WTC11 (cell line): Measurements from ENCODE around the gene SDCCAG8. TPM values are rescaled to one million over a fixed set of nuclear protein-coding genes. Genes with fewer than 3 reads are reported as not detected.

Experiments used
- ATAC-seq: fragments of 200-7000 bp; cut with Tn5 transposase; 2 replicates; pipeline ENCODE4 v1.10.0; 2021; ENCODE audit warnings: mild to moderate bottlenecking, moderate library complexity
- CTCF ChIA-PET: fragments of 300-600 bp; sonication (Branson Sonifier 250); formaldehyde crosslinking; loops from one replicate; lab custom pipeline; 2021; ENCODE audit warnings: antibody characterized with exemption; lab: Charles Lee
- POLR2A ChIA-PET: fragments of 350-600 bp; sonication (Branson Sonifier 250); formaldehyde crosslinking; loops from one replicate; lab custom pipeline; 2021; ENCODE audit warnings: antibody characterized with exemption; lab: Charles Lee
- DNase-seq: peaks from one replicate; pipeline ENCODE4 v3.0.0; 2021; ENCODE audit warnings: low spot score
- H3K27ac Mint-ChIP-seq: 2 replicates; pipeline ENCODE4 v1.8.0; 2021; ENCODE audit warnings: mixed read lengths
- H3K27me3 Mint-ChIP-seq: 2 replicates; pipeline ENCODE4 v1.8.0; 2021; ENCODE audit warnings: low read depth, mild to moderate bottlenecking, moderate library complexity, mixed read lengths
- H3K36me3 Mint-ChIP-seq: 2 replicates; pipeline ENCODE4 v1.8.0; 2021; ENCODE audit warnings: mixed read lengths
- H3K4me1 Mint-ChIP-seq: 2 replicates; pipeline ENCODE4 v1.8.0; 2022; ENCODE audit warnings: mixed read lengths
- H3K4me3 Mint-ChIP-seq: 2 replicates; pipeline ENCODE4 v1.8.0; 2021; ENCODE audit warnings: mild to moderate bottlenecking, moderate library complexity, mixed read lengths
- H3K9me3 Mint-ChIP-seq: 2 replicates; pipeline ENCODE4 v1.8.0; 2021; ENCODE audit warnings: mixed read lengths
- CBFB ChIP-seq: sonication (generic); formaldehyde crosslinking; IDR thresholded peaks from 2 replicates; pipeline ENCODE4 v1.8.1; 2022; ENCODE audit warnings: mild to moderate bottlenecking, low read depth, missing genetic modification reagents
- E2F1 ChIP-seq: sonication (generic); formaldehyde crosslinking; IDR thresholded peaks from 2 replicates; pipeline ENCODE4 v1.8.0; 2022; ENCODE audit warnings: mild to moderate bottlenecking, missing genetic modification reagents
- ELF4 ChIP-seq: sonication (generic); formaldehyde crosslinking; IDR thresholded peaks from 2 replicates; pipeline ENCODE4 v1.8.1; 2022; ENCODE audit warnings: low read depth, mild to moderate bottlenecking, moderate library complexity, missing genetic modification reagents
- ESRRA ChIP-seq: sonication (generic); formaldehyde crosslinking; IDR thresholded peaks from 2 replicates; pipeline ENCODE4 v1.8.1; 2022; ENCODE audit warnings: mild to moderate bottlenecking, missing genetic modification reagents, borderline replicate concordance
- ETV6 ChIP-seq: sonication (generic); formaldehyde crosslinking; IDR thresholded peaks from 2 replicates; pipeline ENCODE4 v1.8.1; 2022; ENCODE audit warnings: mild to moderate bottlenecking, missing genetic modification reagents
- FOXP1 ChIP-seq: sonication (generic); formaldehyde crosslinking; IDR thresholded peaks from 2 replicates; pipeline ENCODE4 v1.8.0; 2022; ENCODE audit warnings: missing genetic modification reagents, mild to moderate bottlenecking, moderate library complexity, borderline replicate concordance
- GTF2I ChIP-seq: fragments of 250-450 bp; sonication (Bioruptor Pico); conservative IDR thresholded peaks from 2 replicates; pipeline ENCODE4 v1.4.0; 2021; ENCODE audit warnings: mild to moderate bottlenecking
- HMGA2 ChIP-seq: fragments of 250-450 bp; sonication (Bioruptor Pico); IDR thresholded peaks from 2 replicates; pipeline ENCODE4 v1.4.0; 2021; ENCODE audit warnings: mild to moderate bottlenecking, moderate library complexity
- JUN ChIP-seq: sonication (generic); formaldehyde crosslinking; IDR thresholded peaks from 2 replicates; pipeline ENCODE4 v1.8.0; 2023; ENCODE audit warnings: mild to moderate bottlenecking, missing genetic modification reagents
- KAT7 ChIP-seq: sonication (generic); formaldehyde crosslinking; IDR thresholded peaks from 2 replicates; pipeline ENCODE4 v1.8.1; 2023; ENCODE audit warnings: missing genetic modification reagents, mild to moderate bottlenecking, borderline replicate concordance
- SMAD3 ChIP-seq: sonication (generic); formaldehyde crosslinking; IDR thresholded peaks from 2 replicates; pipeline ENCODE4 v1.8.0; 2022; ENCODE audit warnings: missing genetic modification reagents, mild to moderate bottlenecking, borderline replicate concordance
- total RNA-seq: library from RNA; stranded (reverse); gene quantifications from 3 replicates; pipeline ENCODE4 v1.2.3, GENCODE V29; 2021
- TF ChIP-seq, protein P1 (sequence below): sonication (generic); formaldehyde crosslinking; conservative IDR thresholded peaks from 2 replicates; pipeline ENCODE4 v1.8.1; 2022; ENCODE audit warnings: mild to moderate bottlenecking, missing genetic modification reagents
- TF ChIP-seq, protein P2 (sequence below): sonication (generic); formaldehyde crosslinking; IDR thresholded peaks from 2 replicates; pipeline ENCODE4 v1.8.0; 2022; ENCODE audit warnings: mild to moderate bottlenecking, missing genetic modification reagents
- TF ChIP-seq, protein P3 (sequence below): sonication (generic); formaldehyde crosslinking; IDR thresholded peaks from 2 replicates; pipeline ENCODE4 v1.8.1; 2022; ENCODE audit warnings: low read depth, missing genetic modification reagents, borderline replicate concordance
- TF ChIP-seq, protein P4 (sequence below): fragments of 250-450 bp; sonication (Bioruptor Pico); IDR thresholded peaks from 2 replicates; pipeline ENCODE4 v2.1.2; 2022; ENCODE audit warnings: mild to moderate bottlenecking, moderate library complexity
- TF ChIP-seq, protein P5 (sequence below): sonication (generic); formaldehyde crosslinking; IDR thresholded peaks from 2 replicates; pipeline ENCODE4 v1.8.1; 2023; ENCODE audit warnings: mild to moderate bottlenecking, missing genetic modification reagents
- TF ChIP-seq, protein P6 (sequence below): fragments of 200-600 bp; IDR thresholded peaks from 2 replicates; pipeline ENCODE4 v1.8.0; 2022; ENCODE audit warnings: antibody characterized with exemption
- TF ChIP-seq, protein P7 (sequence below): fragments of 250-450 bp; sonication (Bioruptor Pico); IDR thresholded peaks from 2 replicates; pipeline ENCODE4 v1.8.0; 2021; ENCODE audit warnings: mild to moderate bottlenecking

The SDCCAG8 gene
- total RNA-seq, 1 experiment from 2014 or later = 44.3 TPM

DNA sequence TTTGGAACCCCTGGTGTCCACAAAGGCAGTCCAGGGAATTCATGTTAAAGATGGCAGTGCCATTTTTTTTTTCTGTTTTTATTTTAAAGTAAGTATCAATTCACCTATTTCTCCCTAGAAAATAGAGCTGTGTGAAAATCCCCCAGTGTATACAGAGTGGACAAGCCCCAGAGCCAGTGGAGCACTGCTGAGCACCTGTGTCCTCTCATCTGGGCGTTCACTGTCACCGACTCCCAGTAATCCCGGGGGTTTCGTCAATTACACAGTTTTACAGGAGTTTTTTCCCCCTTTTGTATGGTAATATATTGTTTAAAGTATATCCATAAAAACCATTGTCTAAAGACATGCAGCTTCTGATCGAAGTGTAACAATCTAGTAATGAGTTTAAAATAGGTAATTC is 175.8 kb downstream of the SDCCAG8 start:
- TF ChIP-seq, protein P1, sequence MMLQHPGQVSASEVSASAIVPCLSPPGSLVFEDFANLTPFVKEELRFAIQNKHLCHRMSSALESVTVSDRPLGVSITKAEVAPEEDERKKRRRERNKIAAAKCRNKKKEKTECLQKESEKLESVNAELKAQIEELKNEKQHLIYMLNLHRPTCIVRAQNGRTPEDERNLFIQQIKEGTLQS (CRISPR knock-in tag) = no peak
- TF ChIP-seq KAT7 (CRISPR knock-in tag) (no peak), GTF2I (CRISPR knock-in tag) (no peak), E2F1 (CRISPR knock-in tag) (no peak), ELF4 (CRISPR knock-in tag) (no peak), ETV6 (CRISPR knock-in tag) (no peak)
- TF ChIP-seq, protein P2, sequence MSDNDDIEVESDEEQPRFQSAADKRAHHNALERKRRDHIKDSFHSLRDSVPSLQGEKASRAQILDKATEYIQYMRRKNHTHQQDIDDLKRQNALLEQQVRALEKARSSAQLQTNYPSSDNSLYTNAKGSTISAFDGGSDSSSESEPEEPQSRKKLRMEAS (CRISPR knock-in tag) = no peak
- TF ChIP-seq, all 79 proteins: peak for 0
- 0 out of 2 replicates have a peak, but pooled peaks cover 4% of the 10 kb centered on the region for H3K9me3 Mint-ChIP-seq
- ATAC-seq (no peak), DNase-seq (no peak)
- peaks cover 11% of the 10 kb centered on the region for H3K4me1 Mint-ChIP-seq
- H3K4me3 Mint-ChIP-seq = no peak overlapping the region
- H3K36me3 Mint-ChIP-seq = no peaks in the 10 kb centered on the region
- ChIA-PET CTCF (no interaction called here), POLR2A (no interaction called here)
- no peaks in the 10 kb centered on the region for H3K27me3 Mint-ChIP-seq
- H3K27ac Mint-ChIP-seq = no peak overlapping the region

DNA sequence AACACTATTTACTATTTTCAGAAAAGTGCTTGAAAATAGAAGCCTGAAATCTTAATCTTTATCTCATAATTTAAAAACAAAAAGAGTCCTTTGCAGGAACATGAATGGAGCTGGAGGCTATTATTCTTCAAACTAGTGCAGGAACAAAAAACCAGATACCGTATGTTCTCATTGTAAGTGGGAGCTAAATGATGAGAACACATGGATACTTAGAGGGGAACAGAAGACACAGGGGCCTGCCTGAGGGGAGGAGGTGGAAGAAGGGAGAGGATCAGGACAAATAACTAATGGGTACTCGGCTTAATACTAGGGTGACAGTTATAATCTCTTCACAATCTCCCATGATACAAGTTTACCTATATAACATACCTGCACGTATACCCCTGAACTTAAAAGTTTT is 176.3 kb downstream of the SDCCAG8 start:
- 0 out of 2 replicates have a peak, but pooled peaks cover 4% of the 10 kb centered on the region for H3K9me3 Mint-ChIP-seq
- no peaks in the 10 kb centered on the region for H3K36me3 Mint-ChIP-seq
- CTCF ChIA-PET = no interaction called here
- POLR2A ChIA-PET = no interaction called here
- H3K4me3 Mint-ChIP-seq = no peak overlapping the region
- no peak overlapping the region for H3K27ac Mint-ChIP-seq
- DNase-seq (no peak), ATAC-seq (no peak)
- H3K4me1 Mint-ChIP-seq = peaks cover 11% of the 10 kb centered on the region
- H3K27me3 Mint-ChIP-seq = no peaks in the 10 kb centered on the region
- TF ChIP-seq, protein P3, sequence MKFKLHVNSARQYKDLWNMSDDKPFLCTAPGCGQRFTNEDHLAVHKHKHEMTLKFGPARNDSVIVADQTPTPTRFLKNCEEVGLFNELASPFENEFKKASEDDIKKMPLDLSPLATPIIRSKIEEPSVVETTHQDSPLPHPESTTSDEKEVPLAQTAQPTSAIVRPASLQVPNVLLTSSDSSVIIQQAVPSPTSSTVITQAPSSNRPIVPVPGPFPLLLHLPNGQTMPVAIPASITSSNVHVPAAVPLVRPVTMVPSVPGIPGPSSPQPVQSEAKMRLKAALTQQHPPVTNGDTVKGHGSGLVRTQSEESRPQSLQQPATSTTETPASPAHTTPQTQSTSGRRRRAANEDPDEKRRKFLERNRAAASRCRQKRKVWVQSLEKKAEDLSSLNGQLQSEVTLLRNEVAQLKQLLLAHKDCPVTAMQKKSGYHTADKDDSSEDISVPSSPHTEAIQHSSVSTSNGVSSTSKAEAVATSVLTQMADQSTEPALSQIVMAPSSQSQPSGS = no peak
- TF ChIP-seq FOXP1 (no peak), SMAD3 (CRISPR knock-in tag) (no peak)
- TF ChIP-seq, protein P2 (CRISPR knock-in tag) = no peak

- DNase-seq (no peak), ATAC-seq (no peak)
- H3K9me3 Mint-ChIP-seq = 0 out of 2 replicates have a peak, but pooled peaks cover 4% of the 10 kb centered on the region
- no peak overlapping the region for H3K4me3 Mint-ChIP-seq
- ChIA-PET CTCF (no interaction called here), POLR2A (no interaction called here)
- TF ChIP-seq ESRRA (no peak), JUN (CRISPR knock-in tag) (no peak), HMGA2 (no peak), CBFB (CRISPR knock-in tag) (no peak)
- TF ChIP-seq, protein P4, sequence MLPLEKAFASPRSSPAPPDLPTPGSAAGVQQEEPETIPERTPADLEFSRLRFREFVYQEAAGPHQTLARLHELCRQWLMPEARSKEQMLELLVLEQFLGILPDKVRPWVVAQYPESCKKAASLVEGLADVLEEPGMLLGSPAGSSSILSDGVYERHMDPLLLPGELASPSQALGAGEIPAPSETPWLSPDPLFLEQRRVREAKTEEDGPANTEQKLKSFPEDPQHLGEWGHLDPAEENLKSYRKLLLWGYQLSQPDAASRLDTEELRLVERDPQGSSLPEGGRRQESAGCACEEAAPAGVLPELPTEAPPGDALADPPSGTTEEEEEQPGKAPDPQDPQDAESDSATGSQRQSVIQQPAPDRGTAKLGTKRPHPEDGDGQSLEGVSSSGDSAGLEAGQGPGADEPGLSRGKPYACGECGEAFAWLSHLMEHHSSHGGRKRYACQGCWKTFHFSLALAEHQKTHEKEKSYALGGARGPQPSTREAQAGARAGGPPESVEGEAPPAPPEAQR (CRISPR knock-in tag) = no peak
- TF ChIP-seq, protein P5, sequence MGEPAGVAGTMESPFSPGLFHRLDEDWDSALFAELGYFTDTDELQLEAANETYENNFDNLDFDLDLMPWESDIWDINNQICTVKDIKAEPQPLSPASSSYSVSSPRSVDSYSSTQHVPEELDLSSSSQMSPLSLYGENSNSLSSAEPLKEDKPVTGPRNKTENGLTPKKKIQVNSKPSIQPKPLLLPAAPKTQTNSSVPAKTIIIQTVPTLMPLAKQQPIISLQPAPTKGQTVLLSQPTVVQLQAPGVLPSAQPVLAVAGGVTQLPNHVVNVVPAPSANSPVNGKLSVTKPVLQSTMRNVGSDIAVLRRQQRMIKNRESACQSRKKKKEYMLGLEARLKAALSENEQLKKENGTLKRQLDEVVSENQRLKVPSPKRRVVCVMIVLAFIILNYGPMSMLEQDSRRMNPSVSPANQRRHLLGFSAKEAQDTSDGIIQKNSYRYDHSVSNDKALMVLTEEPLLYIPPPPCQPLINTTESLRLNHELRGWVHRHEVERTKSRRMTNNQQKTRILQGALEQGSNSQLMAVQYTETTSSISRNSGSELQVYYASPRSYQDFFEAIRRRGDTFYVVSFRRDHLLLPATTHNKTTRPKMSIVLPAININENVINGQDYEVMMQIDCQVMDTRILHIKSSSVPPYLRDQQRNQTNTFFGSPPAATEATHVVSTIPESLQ (CRISPR knock-in tag) = no peak
- TF ChIP-seq, protein P6, sequence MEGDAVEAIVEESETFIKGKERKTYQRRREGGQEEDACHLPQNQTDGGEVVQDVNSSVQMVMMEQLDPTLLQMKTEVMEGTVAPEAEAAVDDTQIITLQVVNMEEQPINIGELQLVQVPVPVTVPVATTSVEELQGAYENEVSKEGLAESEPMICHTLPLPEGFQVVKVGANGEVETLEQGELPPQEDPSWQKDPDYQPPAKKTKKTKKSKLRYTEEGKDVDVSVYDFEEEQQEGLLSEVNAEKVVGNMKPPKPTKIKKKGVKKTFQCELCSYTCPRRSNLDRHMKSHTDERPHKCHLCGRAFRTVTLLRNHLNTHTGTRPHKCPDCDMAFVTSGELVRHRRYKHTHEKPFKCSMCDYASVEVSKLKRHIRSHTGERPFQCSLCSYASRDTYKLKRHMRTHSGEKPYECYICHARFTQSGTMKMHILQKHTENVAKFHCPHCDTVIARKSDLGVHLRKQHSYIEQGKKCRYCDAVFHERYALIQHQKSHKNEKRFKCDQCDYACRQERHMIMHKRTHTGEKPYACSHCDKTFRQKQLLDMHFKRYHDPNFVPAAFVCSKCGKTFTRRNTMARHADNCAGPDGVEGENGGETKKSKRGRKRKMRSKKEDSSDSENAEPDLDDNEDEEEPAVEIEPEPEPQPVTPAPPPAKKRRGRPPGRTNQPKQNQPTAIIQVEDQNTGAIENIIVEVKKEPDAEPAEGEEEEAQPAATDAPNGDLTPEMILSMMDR = no peak
- TF ChIP-seq, protein P7, sequence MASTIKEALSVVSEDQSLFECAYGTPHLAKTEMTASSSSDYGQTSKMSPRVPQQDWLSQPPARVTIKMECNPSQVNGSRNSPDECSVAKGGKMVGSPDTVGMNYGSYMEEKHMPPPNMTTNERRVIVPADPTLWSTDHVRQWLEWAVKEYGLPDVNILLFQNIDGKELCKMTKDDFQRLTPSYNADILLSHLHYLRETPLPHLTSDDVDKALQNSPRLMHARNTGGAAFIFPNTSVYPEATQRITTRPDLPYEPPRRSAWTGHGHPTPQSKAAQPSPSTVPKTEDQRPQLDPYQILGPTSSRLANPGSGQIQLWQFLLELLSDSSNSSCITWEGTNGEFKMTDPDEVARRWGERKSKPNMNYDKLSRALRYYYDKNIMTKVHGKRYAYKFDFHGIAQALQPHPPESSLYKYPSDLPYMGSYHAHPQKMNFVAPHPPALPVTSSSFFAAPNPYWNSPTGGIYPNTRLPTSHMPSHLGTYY (CRISPR knock-in tag) = no peak
- H3K4me1 Mint-ChIP-seq = peaks cover 17% of the 10 kb centered on the region
- no peaks in the 10 kb centered on the region for H3K27me3 Mint-ChIP-seq
- no peaks in the 10 kb centered on the region for H3K36me3 Mint-ChIP-seq
- H3K27ac Mint-ChIP-seq = no peak overlapping the region
These were observed 178.0 kb downstream of the SDCCAG8 start for GRCh38 chr1:243433737-243434370.
